Measurements from ENCODE around the gene SEPTIN8.

SEPTIN8 gene

GRCh38 chr5:132779961-132780360 is 2.9 kb upstream of the SEPTIN8 start:
- DNase-seq: no peak

- DNase-seq: no peak
Measured at GRCh38 chr5:132778856-132779255, 1.8 kb upstream of the SEPTIN8 start.

GRCh38 chr5:132778129-132778528 is 1.1 kb upstream of the SEPTIN8 start:
- no peak for DNase-seq

GRCh38 chr5:132776938-132777208 is 166 bp downstream of the SEPTIN8 start:
- no peak for DNase-seq

GRCh38 chr5:132776131-132776937 is 705 bp downstream of the SEPTIN8 start:
- DNase-seq: no peak

DNA sequence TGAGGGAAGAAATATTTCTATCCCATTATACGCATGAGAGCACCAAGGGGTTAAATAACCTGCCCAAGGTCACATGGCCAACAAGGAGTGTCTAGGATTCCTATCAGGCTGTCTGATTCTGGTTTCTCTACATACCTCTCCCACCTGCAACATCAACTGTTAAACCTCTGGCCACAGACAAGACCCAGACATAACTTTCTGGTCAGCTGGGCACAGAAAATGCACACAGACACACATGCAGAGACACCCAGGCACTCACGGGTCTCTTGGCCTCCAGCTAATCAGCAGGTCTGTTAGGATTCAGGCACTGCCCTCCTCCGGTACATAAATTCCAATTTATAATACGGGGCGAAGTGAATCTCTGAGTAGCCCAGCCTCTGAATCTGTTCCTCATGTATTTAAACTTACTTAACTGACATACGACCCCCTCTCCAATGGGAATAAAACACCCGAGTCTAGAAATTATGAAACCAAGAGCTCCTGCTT is 1.5 kb downstream of the SEPTIN8 start:
- DNase-seq: no peak

GRCh38 chr5:132774896-132775295 is 2.1 kb downstream of the SEPTIN8 start:
- DNase-seq: no peak

GRCh38 chr5:132774406-132774805 is 2.6 kb downstream of the SEPTIN8 start:
- DNase-seq: no peak

GRCh38 chr5:132773601-132774355 is 3.3 kb downstream of the SEPTIN8 start:
- DNase-seq: no peak

DNA sequence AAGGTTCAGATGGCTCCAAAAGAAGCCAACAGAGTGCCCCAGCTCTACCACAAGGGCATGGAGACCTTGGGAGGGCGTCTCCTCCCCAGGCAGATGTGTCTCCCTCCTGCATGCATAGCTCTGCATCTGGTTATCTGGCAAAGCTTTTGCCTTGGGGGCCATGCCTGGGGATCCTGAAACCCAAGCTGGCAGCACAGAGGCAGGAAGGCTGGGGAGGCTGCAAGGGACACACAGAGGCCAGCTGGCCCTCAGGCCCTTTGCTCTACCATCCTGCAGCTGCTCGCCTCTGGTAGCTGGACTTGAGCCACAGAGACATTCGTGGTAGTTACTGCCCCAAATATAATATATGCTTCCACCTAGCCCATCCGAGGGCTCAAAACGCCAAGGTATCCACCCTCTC is 3.9 kb downstream of the SEPTIN8 start:
- DNase-seq: no peak

GRCh38 chr5:132772291-132773070 is 4.6 kb downstream of the SEPTIN8 start:
- DNase-seq: no peak

DNA sequence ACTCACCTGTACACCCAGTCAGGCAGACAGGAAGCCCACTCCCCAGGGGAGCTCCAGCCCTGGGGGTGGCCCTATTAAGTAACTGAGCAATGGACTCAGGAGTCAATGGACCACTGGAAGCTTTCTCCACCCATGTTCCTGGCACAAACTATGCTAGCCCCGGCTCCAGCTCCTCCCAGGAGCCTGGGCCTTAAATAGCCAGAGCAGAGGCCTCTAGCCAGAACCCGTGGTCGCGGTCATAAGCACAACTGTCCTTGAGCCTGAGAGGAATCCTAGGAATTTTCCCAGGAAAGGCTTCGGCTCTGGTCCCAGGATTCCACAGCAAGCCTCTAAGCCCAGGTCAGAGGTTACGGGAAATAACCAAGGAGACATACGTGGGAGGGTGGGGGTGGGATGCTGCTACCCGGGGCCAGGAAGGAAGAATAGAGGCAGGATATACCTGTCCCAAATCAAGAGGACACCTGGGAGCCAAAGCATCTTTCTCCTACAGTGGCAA is 5.5 kb downstream of the SEPTIN8 start:
- DNase-seq: no peak

GRCh38 chr5:132770476-132771159 is 6.4 kb downstream of the SEPTIN8 start:
- DNase-seq: no peak

DNA sequence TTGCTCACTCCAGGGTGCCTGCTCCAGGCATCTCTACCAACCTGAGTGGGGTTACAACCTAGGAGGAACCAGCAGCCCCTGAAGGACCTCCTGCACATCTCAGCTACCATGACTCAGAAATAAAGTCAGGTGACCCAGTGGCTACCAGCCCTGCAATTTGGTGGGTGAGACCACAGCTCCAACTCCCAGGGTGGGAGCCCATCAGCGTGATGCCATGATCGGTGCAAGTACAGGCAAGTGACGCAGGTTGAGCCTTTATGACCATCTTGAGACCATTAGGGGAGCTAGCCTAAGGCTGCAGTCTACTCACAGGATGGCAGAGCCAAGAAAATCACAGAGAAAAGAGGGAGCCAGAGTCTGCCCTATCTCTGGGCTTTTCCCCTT is 8.6 kb downstream of the SEPTIN8 start:
- DNase-seq: no peak

DNA sequence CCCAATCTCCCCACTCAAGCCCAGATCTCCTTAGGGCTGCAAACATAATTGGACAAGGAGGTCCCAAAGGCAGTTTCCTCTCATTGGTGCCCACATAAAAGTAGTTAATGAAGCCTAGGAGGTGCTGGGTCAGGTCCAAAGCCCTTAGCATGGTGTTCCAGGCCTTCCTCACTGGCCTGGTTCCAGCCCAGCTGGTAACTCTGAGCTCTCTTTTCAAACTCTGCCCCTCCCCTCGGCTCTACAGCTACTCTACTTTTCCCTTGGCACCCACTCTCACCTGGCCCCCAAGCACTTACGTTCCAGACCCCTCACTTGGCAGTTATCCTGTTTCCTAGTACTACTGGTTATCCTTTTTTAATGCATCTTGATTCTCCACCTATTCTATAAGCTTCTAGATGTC is 9.9 kb downstream of the SEPTIN8 start:
- DNase-seq: peak; percentile 45

DNA sequence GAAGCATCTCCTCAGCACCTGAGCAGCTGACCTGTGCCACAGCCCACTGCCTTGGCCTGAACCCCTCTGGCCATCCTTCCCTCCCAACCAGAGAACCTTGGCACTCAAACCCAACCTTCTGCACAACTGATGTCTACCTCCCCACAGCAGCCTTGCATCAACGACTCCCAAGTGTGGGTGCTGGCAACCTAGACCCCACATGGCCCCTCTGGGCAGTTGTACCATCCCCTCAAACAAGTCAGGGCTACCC is 10.3 kb downstream of the SEPTIN8 start:
- DNase-seq: no peak

DNA sequence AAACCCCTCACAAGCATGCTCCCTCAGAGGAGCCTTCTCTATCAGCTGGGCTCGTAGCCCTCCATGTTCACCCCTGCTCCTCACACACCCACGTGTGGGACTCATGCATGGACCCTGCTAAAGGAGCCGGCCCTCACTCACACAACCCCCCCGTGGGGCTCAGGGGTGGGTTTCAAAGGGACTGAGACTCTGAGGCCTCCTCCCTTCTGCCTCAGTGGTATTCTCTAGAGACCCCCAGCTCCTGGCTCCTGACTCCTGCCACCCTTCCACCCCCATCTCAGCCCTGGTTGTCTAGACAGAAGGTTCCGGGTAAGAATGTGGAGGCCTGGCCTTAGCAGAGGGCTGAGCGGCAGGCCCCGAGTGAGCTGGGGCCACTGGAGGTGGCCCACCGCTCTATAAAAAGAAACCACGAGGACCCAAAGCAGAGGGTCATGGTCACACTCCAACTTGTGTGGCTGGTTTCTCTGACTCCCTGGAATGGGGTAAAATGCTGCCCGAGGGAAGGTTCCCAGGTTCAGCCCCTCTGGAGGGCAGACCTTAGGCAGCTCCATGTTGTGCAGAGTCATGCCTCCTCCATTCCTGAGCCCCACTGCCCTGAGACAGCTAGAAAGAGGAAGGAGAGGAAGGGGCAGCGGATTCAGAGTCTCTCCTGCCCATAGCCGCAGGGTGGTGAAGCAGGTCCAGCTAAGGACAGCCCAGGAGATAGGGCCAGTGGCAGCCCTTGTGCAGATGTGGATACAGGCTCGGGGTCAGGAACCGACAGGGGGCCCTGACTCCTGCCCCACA is 10.8 kb downstream of the SEPTIN8 start:
- no peak for DNase-seq

GRCh38 chr5:132765311-132766019 is 11.6 kb downstream of the SEPTIN8 start:
- DNase-seq: no peak

DNA sequence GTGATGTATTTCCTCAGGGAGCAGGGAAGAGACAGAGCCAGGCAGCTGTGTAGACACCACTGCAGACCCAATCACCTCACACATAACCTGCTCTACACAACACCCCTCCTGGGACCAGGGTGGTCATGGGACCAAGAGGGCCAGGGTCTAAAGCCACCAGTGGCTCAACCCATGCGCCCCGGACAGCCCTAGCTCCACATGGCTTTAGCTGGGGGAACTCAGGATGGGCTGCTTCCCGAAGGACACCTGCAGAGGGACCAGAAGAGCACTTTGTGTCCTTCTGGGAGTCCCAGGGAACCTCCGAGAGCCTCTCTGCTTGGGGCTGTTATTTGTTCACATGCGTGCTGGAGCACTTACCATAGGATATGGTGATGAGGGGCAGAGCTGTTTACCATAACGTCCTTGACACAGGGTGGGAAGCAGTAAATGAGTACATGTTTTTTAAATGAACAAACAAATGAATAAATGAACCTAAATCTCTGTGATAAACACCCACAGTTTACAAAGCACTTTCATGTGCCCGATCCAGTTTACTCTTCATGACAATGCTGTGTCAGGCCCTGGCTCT is 12.3 kb downstream of the SEPTIN8 start:
- no peak for DNase-seq

DNA sequence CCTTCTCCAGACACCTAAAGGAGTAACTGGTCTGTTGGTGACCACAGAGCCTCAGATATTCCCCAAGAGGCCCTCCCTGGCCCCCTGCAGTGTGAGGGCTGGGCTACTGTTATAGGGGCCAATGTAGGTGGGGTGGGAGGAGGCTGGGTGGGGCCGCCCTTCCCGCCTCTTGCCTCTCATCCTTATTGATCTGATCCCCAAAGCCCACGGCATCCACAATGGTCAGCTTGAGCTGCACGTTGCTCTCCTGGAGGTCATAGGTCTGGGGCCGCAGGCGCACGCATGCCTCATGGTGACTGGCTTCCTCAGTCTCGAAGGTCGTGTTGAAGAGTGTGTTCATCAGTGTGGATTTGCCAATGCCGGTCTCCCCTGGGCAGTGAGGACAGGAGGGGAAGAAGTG is 13.0 kb downstream of the SEPTIN8 start:
- no peak for DNase-seq

Data from DMS79 (cell line).